IMR-90 (cell line): Measurements from ENCODE around the gene NALCN.

Experiments
- BHLHE40 ChIP-seq: fragments of 150-350 bp; IDR thresholded peaks from 2 replicates; pipeline ENCODE4 v1.6.1; 2016; ENCODE audit warnings: mild to moderate bottlenecking, low read depth, low read length
- CEBPB ChIP-seq: IDR thresholded peaks from 2 replicates; pipeline ENCODE4 v1.6.1; 2012; ENCODE audit warnings: low read depth, low read length, improper control_type of control experiment
- CTCF ChIP-seq: conservative IDR thresholded peaks from 2 replicates; pipeline ENCODE4 v1.5.1; 2012; ENCODE audit warnings: mild to moderate bottlenecking, low read depth, low read length, improper control_type of control experiment
- ELK1 ChIP-seq: fragments of 150-350 bp; IDR thresholded peaks from 2 replicates; pipeline ENCODE4 v1.6.1; 2016; ENCODE audit warnings: low read depth, mild to moderate bottlenecking, low read length, moderate library complexity, borderline replicate concordance
- FOS ChIP-seq: fragments of 150-350 bp; IDR thresholded peaks from 2 replicates; pipeline ENCODE4 v1.6.1; 2016; ENCODE audit warnings: low read depth, low read length
- MAFK ChIP-seq: IDR thresholded peaks from 2 replicates; pipeline ENCODE4 v1.6.1; 2012; ENCODE audit warnings: low read depth, low read length, improper control_type of control experiment
- MAZ ChIP-seq: IDR thresholded peaks from 2 replicates; pipeline ENCODE4 v1.6.1; 2012; ENCODE audit warnings: low read depth, mild to moderate bottlenecking, low read length, improper control_type of control experiment, moderate library complexity, borderline replicate concordance
- MXI1 ChIP-seq: IDR thresholded peaks from 2 replicates; pipeline ENCODE4 v1.6.1; 2012; ENCODE audit warnings: low read depth, mild to moderate bottlenecking, low read length, moderate library complexity, borderline replicate concordance
- NFE2L2 ChIP-seq: fragments of 150-350 bp; IDR thresholded peaks from 2 replicates; pipeline ENCODE4 v1.6.1; 2016; ENCODE audit warnings: low read depth, mild to moderate bottlenecking, low read length
- POLR2A ChIP-seq: IDR thresholded peaks from 2 replicates; pipeline ENCODE4 v1.6.1; 2012; ENCODE audit warnings: mild to moderate bottlenecking, low read depth, low read length
- RAD21 ChIP-seq: IDR thresholded peaks from 2 replicates; pipeline ENCODE4 v1.6.1; 2012; ENCODE audit warnings: low read length, improper control_type of control experiment
- RCOR1 ChIP-seq: IDR thresholded peaks from 2 replicates; pipeline ENCODE4 v1.6.1; 2012; ENCODE audit warnings: mild to moderate bottlenecking, low read length, improper control_type of control experiment; ENCODE audit not compliant: insufficient replicate concordance
- SMC3 ChIP-seq: fragments of 150-350 bp; IDR thresholded peaks from 2 replicates; pipeline ENCODE4 v1.6.1; 2016; ENCODE audit warnings: low read depth, mild to moderate bottlenecking, antibody characterized with exemption, low read length, moderate library complexity
- USF2 ChIP-seq: fragments of 150-350 bp; IDR thresholded peaks from 2 replicates; pipeline ENCODE4 v1.6.1; 2017; ENCODE audit warnings: mild to moderate bottlenecking, antibody characterized with exemption, low read length, low read depth

GRCh38 chr13:101258071-101258470 is 158.2 kb downstream of the NALCN start:
- TF ChIP-seq CTCF (no peak), POLR2A (no peak), MAFK (no peak), RAD21 (no peak), RCOR1 (peak; percentile 33), USF2 (no peak), MAZ (no peak), ELK1 (no peak), MXI1 (no peak), SMC3 (no peak), FOS (peak; percentile 81), CEBPB (no peak), BHLHE40 (no peak), NFE2L2 (peak; percentile 64; the same call in 1 of the 2 replicates)
